Smooth muscle cell of bladder (primary cell): Measurements from ENCODE around the gene KDR. TPM values are rescaled to one million over a fixed set of nuclear protein-coding genes. Genes with fewer than 3 reads are reported as not detected.

Source experiments
- total RNA-seq: library from RNA; depleted of rRNA; stranded (reverse); fragments of >200 nt; gene quantifications from 2 replicates; pipeline ENCODE4 v1.2.3, GENCODE V29; 2014

Gene KDR
- 0.28 and 1.6 TPM in 2 replicates for total RNA-seq

DNA sequence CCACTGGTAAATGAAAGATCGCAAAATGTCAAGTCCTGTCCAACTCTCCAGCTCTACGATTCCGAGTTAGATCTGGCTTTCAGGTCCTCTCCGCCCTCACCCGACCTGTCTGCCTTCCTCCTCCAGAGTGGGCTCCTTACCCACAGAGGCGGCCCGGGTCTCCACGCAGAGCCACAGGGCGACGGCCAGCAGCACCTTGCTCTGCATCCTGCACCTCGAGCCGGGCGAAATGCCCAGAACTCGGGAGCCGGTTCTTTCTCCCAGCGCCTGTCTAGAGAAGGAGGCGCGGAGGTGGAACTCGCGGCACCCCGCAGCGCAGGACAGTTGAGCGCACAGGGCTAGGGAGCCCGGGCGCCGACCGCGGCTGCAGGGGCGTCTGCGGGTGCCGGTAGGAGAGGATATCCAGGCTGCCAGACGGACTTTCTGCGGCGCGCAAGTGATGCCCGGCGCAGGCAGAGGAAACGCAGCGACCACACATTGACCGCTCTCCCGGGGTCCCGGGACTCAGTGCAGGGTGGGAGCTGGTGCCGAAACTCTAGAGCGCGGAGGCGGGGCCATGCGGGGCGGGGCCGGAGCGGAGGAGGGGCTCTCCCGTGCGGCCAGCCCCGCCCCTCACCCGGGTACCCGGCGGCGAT lies at the start of gene KDR:
Gene KDR (minus strand): TSS at position 509 of the 635 bp plus-strand sequence. CDS start 302 bp downstream, at position 207.

Other genes starting within 250 kb of the KDR start
- 4.3 and 6.2 TPM in 2 replicates for gene SRD5A3, start 220.6 kb upstream of the KDR start, total RNA-seq